GM10847 (cell line): ENCODE data around the gene FITM2.

Experiments
- POLR2A ChIP-seq: IDR thresholded peaks from 2 replicates; pipeline ENCODE4 v1.6.1; 2011; ENCODE audit not compliant: insufficient read length; ENCODE audit errors: extremely low read depth

FITM2 gene

DNA sequence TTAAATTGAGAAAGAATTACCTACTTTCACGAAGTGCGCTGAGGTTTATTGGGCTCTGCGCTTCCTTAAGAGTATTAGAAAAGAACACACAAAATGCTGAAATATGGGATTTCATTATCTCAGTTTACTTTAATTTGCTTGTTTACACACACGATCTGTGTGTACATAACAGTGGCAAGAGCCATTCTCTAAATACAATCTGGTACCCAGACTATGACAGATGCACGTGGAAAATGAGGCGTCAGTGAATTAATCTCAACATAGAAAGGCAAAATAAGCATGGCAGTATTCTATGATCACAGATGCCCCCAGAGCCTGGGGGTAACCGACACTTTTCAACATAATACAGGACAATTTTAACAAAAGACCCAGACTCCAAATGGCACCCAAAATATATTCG lies 8.3 kb downstream of the FITM2 start:
- no peak for TF ChIP-seq POLR2A

- no peak for TF ChIP-seq POLR2A
Measured at GRCh38 chr20:44302026-44302669, 8.9 kb downstream of the FITM2 start.

- TF ChIP-seq POLR2A = no peak
Measured at GRCh38 chr20:44301285-44301684, 9.7 kb downstream of the FITM2 start.

GRCh38 chr20:44297721-44298120 lies 13.3 kb downstream of the FITM2 start:
- TF ChIP-seq POLR2A = no peak

DNA sequence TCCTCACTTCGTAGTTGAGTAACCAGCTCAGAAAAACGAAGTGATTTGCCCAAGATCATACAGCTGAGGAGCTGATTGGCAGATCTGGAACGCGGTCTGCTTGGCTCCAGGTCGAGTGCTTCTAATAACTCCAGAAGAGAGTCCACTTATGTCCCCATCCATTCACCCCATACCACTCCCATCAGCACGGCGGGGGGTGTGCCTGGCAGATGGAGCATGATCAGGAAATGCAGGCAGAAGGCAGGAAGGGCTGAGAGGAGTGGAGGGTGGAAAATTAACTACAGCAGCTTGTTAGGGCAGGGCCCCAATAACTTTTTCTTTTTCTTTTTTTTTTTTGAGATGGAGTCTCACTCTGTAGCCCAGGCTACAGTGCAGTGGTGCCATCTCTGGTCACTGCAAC lies 15.0 kb downstream of the FITM2 start:
- no peak for TF ChIP-seq POLR2A

DNA sequence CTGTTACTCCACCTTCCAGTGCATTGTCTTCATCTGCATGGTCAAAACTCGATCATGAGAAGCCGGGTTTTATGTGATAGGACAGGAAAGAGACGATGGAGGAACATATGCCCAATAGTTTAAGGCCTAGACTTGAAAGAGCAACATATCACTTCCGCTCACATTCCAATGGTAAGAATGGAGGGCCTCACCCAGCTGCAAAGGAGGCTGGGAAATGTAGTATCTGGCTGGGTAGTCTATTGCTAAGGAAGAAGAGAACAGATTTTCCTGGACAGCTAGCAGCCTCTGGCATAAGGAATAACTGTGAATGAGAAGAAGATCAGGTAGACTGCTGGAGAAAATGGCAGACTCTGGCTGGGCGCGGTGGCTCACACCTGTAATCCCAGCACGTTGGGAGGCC lies 19.2 kb downstream of the FITM2 start:
- TF ChIP-seq POLR2A = no peak

- no peak for TF ChIP-seq POLR2A
Measured at GRCh38 chr20:44288252-44288651, 22.8 kb downstream of the FITM2 start.

DNA sequence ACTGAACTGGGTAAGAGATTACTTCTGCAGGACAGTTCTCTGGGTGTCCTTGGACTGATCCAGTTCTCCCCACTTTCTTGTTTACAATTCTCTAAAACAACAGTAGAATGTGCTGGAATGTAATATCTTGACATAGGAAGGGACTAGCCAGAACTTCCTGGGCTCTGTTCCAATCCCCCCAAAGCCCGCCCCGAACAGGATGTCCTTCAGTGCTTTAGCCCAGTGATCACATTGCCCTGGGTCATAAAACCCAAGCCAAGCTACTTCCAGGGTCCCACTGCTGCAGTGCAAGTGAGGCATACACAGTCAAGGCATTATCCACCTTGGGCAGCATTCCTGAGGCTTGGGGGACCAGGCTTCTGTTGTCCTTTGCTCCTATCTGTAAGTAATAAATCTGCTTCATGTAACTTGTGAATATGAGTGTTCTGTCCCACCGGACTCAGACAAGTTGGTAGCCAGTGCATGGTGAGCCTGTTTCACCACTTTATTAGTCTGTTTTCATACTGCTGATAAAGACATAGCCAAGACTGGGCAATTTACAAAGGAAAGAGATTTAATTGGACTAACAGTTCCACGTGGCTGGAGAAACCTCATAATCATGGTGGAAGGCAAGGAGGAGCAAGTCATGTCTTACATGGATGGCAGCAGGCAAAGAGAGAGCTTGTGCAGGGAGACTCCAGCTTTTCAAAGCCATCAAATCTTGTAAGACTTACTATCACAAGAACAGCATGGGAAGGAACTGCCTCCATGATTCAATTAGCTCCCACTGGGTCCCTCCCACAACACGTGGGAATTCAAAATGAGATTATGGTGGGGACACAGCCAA lies 23.5 kb downstream of the FITM2 start:
- no peak for TF ChIP-seq POLR2A

- TF ChIP-seq POLR2A = no peak
Measured at GRCh38 chr20:44284032-44284431, 27.0 kb downstream of the FITM2 start.

DNA sequence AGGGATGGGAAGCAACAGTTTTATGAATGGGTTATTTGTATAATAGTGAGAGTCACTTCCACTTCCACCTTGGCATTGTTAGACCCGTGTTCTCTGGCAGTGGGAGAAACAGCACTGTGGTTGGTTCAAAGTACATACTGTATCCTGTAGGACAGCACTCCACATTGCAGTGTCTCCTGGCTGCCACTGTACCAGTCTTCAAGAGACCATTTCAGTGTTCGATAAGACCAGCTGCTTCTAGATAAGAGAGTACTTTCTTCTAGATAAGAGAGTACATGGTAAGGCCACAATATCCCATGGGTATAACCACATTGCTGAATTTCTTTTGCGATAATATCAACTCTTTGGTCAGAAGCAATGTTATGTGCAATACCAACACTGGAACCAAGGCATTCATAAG lies 28.8 kb downstream of the FITM2 start:
- no peak for TF ChIP-seq POLR2A

- no peak for TF ChIP-seq POLR2A
Measured at GRCh38 chr20:44280387-44280786, 30.6 kb downstream of the FITM2 start.

- no peak for TF ChIP-seq POLR2A
Measured at GRCh38 chr20:44279228-44279627, 31.8 kb downstream of the FITM2 start.

DNA sequence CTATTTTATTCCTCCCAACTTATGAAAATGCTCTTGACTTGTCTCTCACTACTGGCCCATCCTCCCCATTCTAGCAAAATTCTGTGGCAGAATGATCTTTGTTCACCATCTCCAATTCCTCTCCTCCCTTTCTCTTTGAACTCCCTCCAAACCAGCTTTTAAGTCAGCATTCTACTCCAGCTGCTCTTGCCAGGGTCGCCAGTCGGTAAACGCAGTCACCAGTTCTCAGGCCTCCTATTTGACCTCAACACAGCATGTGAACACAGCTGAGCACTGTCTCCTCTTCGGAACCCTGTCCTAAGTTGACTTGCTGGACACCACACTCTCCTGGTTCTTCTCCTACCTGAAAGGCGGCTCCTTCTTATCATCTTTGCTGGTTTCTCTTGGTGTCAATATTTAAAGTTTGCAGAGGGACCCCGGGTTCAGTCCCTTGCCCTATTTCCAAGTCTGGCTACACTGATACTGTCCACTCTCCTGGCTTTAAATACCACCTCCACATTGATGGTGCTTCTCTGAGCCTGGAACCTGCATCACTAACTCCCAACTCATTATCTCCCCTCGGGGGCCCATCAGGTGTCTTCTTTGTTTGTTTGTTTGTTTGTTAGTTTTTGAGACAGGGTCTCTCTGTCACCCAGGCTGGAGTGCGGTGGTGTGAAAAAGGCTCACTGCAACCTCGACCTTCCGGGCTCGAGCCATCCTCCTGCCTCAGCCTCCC lies 36.5 kb downstream of the FITM2 start:
- no peak for TF ChIP-seq POLR2A

DNA sequence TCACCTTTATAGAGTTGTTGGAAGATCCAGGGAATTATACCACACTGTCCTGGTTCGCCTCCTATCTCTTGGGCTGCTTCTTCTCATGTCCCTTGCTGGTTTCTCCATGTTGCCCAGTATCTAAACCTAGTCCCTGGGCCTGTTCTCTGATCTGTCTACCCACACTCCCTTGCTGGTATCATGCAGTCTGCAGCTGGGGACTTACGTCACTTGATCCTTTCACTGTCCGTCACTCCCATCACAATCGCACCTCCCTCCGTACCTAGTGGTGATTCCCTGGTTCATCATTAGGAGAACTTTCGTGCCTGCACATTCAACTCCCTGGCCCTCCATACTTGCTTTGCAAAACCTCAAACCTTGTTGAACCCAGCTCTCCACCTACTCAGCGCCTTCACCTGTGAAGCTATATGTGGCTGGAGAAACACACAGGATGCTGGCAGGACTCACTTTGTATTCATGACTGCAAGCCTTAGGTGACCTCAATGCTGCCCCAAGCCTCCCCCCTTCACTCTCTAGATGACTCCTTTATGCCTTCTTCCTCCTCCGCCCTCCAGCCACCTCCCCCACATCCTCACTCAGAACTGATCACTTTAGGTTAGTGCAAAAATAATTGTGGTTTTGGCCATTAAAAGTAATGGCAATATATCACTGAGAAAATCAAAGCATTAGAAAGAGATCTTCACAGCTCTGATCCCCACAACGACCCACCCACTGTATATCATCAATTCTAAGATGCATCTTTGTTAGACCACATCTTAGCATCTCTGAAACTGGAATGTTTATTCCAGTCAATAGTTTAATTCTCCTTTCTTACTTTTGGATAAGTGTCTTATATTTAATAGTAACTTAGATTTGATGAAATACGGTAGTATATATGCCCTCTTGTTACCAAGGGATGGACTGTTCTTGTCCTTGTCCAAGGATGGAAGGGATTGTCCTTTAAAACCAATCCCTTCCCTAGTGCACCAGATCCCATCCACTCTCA lies 37.5 kb downstream of the FITM2 start:
- no peak for TF ChIP-seq POLR2A
